Neuronal stem cell (in vitro differentiated cells): ENCODE measurements around the gene MDN1.

Experiments used
- DNase-seq: peaks from one replicate; pipeline ENCODE4 v3.0.0-alpha.2; 2013; ENCODE audit warnings: low spot score
- H2AFZ ChIP-seq: one replicate; pipeline ENCODE4 v1.6.1; 2013; ENCODE audit warnings: mild to moderate bottlenecking, low read length, inconsistent platforms
- H2AK5ac ChIP-seq: 2 replicates; pipeline ENCODE4 v1.6.1; 2013; ENCODE audit warnings: low read depth, mild to moderate bottlenecking, inconsistent platforms, low read length, moderate library complexity, mixed read lengths
- H2BK120ac ChIP-seq: 2 replicates; pipeline ENCODE4 v1.6.1; 2013; ENCODE audit warnings: low read depth, mild to moderate bottlenecking, inconsistent platforms, low read length, moderate library complexity, mixed read lengths
- H2BK12ac ChIP-seq: one replicate; pipeline ENCODE4 v1.6.1; 2013; ENCODE audit warnings: low read length, inconsistent platforms
- H2BK15ac ChIP-seq: 2 replicates; pipeline ENCODE4 v1.6.1; 2013; ENCODE audit warnings: mild to moderate bottlenecking, low read length, inconsistent platforms, mixed read lengths
- H2BK5ac ChIP-seq: one replicate; pipeline ENCODE4 v1.6.1; 2013; ENCODE audit warnings: inconsistent platforms, mild to moderate bottlenecking, low read length, moderate library complexity
- H3K14ac ChIP-seq: one replicate; pipeline ENCODE4 v1.6.1; 2013; ENCODE audit warnings: low read length, inconsistent platforms
- H3K18ac ChIP-seq: 2 replicates; pipeline ENCODE4 v1.6.1; 2013; ENCODE audit warnings: low read length, inconsistent platforms
- H3K23ac ChIP-seq: 2 replicates; pipeline ENCODE4 v1.6.1; 2013; ENCODE audit warnings: low read depth, mild to moderate bottlenecking, mixed read lengths, low read length, inconsistent platforms; ENCODE audit not compliant: poor library complexity
- H3K27ac ChIP-seq: replicated peaks from 3 replicates; pipeline ENCODE4 v1.5.1; 2013; ENCODE audit warnings: low read length, inconsistent platforms
- H3K27me3 ChIP-seq, 3 experiments: 2 replicates each; pipeline ENCODE4 v1.6.1; 2013; ENCODE audit warnings: low read length in 3 of 3, mild to moderate bottlenecking in 2 of 3, inconsistent platforms in 1 of 3, low read depth in 1 of 3, mixed read lengths in 1 of 3, moderate library complexity in 1 of 3; ENCODE audit not compliant: control insufficient read depth in 3 of 3, insufficient read depth in 3 of 3
- H3K36me3 ChIP-seq, 2 donors: replicated peaks in 1 of 2; 2 replicates each; pipeline ENCODE4 v1.6.1; 2013; ENCODE audit warnings: low read length in 2 of 2; ENCODE audit not compliant: control insufficient read depth in 2 of 2, insufficient read depth in 2 of 2
- H3K4ac ChIP-seq: 2 replicates; pipeline ENCODE4 v1.6.1; 2013; ENCODE audit warnings: inconsistent platforms, mild to moderate bottlenecking, low read length, moderate library complexity
- H3K4me1 ChIP-seq, 2 donors: 1 replicate in 1 of 2; 2 replicates in 1 of 2; pipeline ENCODE4 v1.6.1; 2013; ENCODE audit warnings: low read length in 2 of 2, low read depth in 1 of 2; ENCODE audit not compliant: control insufficient read depth in 2 of 2, insufficient read depth in 1 of 2
- H3K4me2 ChIP-seq: one replicate; pipeline ENCODE4 v1.6.1; 2013; ENCODE audit warnings: mild to moderate bottlenecking, low read length, inconsistent platforms; ENCODE audit not compliant: insufficient read depth, poor library complexity, severe bottlenecking
- H3K4me3 ChIP-seq, 2 donors: 2 replicates each; pipeline ENCODE4 v1.5.1; 2013; ENCODE audit warnings: low read length in 2 of 2, mild to moderate bottlenecking in 2 of 2, inconsistent platforms in 1 of 2, moderate library complexity in 1 of 2
- H3K79me1 ChIP-seq: one replicate; pipeline ENCODE4 v1.6.1; 2013; ENCODE audit warnings: low read depth, mild to moderate bottlenecking, inconsistent platforms, low read length, moderate library complexity
- H3K9ac ChIP-seq: one replicate; pipeline ENCODE4 v1.6.1; 2013; ENCODE audit warnings: mild to moderate bottlenecking, low read depth, low read length, inconsistent platforms; ENCODE audit not compliant: poor library complexity
- H3K9me3 ChIP-seq, 2 donors: replicated peaks in 1 of 2; 2 replicates each; pipeline versions ENCODE3 to v1.6.1; 2013; ENCODE audit warnings: low read length in 2 of 2, mild to moderate bottlenecking in 2 of 2, inconsistent platforms in 1 of 2, low read depth in 1 of 2, mixed read lengths in 1 of 2, moderate library complexity in 1 of 2; ENCODE audit not compliant: control insufficient read depth in 2 of 2, insufficient read depth in 1 of 2
- H4K8ac ChIP-seq: one replicate; pipeline ENCODE4 v1.6.1; 2013; ENCODE audit warnings: low read depth, mild to moderate bottlenecking, inconsistent platforms, low read length, moderate library complexity
- H4K91ac ChIP-seq: one replicate; pipeline ENCODE4 v1.6.1; 2013; ENCODE audit warnings: low read length, low read depth, mild to moderate bottlenecking, inconsistent platforms; ENCODE audit not compliant: poor library complexity
- WGBS, 2 donors: extraction: QIAGEN DNeasy Blood & Tissue Kit; methylation state at CpG; one replicate each; pipeline ENCODE4 v1.1.7; 2013; ENCODE audit warnings: missing lambda C conversion rate in 2 of 2, mixed read lengths in 1 of 2; ENCODE audit not compliant: insufficient read length in 2 of 2, insufficient replicate concordance in 1 of 2; ENCODE audit errors: extremely low coverage in 2 of 2; 5-methylcytosine and 5-hydroxymethylcytosine counted together

Gene MDN1

GRCh38 chr6:89675949-89676748 is 143.4 kb downstream of the MDN1 start:
- H3K4ac ChIP-seq: no peak overlapping the region
- no peak overlapping the region for H2BK12ac ChIP-seq
- H2BK5ac ChIP-seq: no peak overlapping the region
- H2BK15ac ChIP-seq: no peak overlapping the region
- no peak overlapping the region for H3K4me3 ChIP-seq
- H3K79me1 ChIP-seq: no peaks in the 10 kb centered on the region
- no peak overlapping the region for H3K14ac ChIP-seq
- H2AK5ac ChIP-seq: no peak overlapping the region
- H3K18ac ChIP-seq: no peak overlapping the region
- no peaks in the 10 kb centered on the region for H3K27me3 ChIP-seq
- WGBS, 2 donors: no CpG with 5 or more reads among the region's 7 CpGs
- DNase-seq: no peak
- H3K27ac ChIP-seq: no peak overlapping the region
- H3K36me3 ChIP-seq: peaks cover 58 to 97% of the 10 kb centered on the region in 2 donors
- H4K8ac ChIP-seq: no peak overlapping the region
- no peaks in the 10 kb centered on the region for H3K9me3 ChIP-seq
- no peaks in the 10 kb centered on the region for H3K4me1 ChIP-seq
- H3K23ac ChIP-seq: no peak overlapping the region
- no peak overlapping the region for H3K9ac ChIP-seq
- H4K91ac ChIP-seq: no peak overlapping the region
- no peak overlapping the region for H3K4me2 ChIP-seq
- no peak overlapping the region for H2AFZ ChIP-seq
- H2BK120ac ChIP-seq: no peak overlapping the region

- Histone ChIP-seq H3K4me1 (peaks cover 0 to 3% of the 10 kb centered on the region in 2 donors), H2BK5ac (no peak overlapping the region), H3K27me3 (no peaks in the 10 kb centered on the region), H3K79me1 (no peaks in the 10 kb centered on the region), H3K18ac (no peak overlapping the region), H2AFZ (no peak overlapping the region), H3K4me3 (no peak overlapping the region), H2BK12ac (no peak overlapping the region), H3K36me3 (peaks cover 37 to 93% of the 10 kb centered on the region in 2 donors), H3K23ac (no peak overlapping the region), H2BK120ac (no peak overlapping the region), H3K9ac (no peak overlapping the region), H2AK5ac (no peak overlapping the region), H3K27ac (no peak overlapping the region), H4K91ac (no peak overlapping the region), H3K4me2 (no peak overlapping the region), H3K14ac (no peak overlapping the region), H2BK15ac (no peak overlapping the region), H3K4ac (no peak overlapping the region), H4K8ac (no peak overlapping the region), H3K9me3 (no peaks in the 10 kb centered on the region)
- no CpG with 5 or more reads among the region's 7 CpGs for WGBS, 2 donors
- no peak for DNase-seq
Measured at GRCh38 chr6:89670935-89671565, 148.5 kb downstream of the MDN1 start.

DNA sequence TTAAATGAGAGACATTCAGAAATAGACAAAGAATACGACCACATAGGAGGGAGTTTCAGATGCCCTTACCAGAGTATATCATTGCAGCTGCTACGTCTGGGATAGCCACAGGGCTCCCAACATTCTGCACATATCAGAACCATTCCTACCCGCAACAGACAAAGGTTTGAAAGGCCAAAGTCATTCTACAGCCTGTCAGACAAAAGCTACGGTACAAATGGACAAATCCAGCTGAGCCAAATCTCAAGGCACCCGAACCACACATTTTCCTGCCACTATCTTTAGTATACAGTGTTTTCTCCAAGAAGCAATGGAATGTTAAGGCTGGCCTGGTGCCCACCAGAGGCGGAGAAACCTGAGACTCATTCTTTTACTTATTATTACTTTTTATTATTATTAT is 150.6 kb downstream of the MDN1 start:
- no peak for DNase-seq
- Histone ChIP-seq H3K4me2 (no peak overlapping the region), H2BK12ac (no peak overlapping the region), H3K4me3 (no peak overlapping the region), H2BK120ac (no peak overlapping the region), H2AFZ (no peak overlapping the region), H2AK5ac (no peak overlapping the region), H3K23ac (no peak overlapping the region), H3K14ac (no peak overlapping the region), H3K4me1 (peaks cover 0 to 3% of the 10 kb centered on the region in 2 donors), H3K36me3 (peaks cover 24 to 89% of the 10 kb centered on the region in 2 donors), H4K91ac (no peak overlapping the region), H2BK15ac (no peak overlapping the region), H3K27ac (no peak overlapping the region), H3K9ac (no peak overlapping the region), H3K79me1 (no peaks in the 10 kb centered on the region), H4K8ac (no peak overlapping the region), H3K18ac (no peak overlapping the region), H2BK5ac (no peak overlapping the region), H3K4ac (no peak overlapping the region), H3K27me3 (no peaks in the 10 kb centered on the region), H3K9me3 (no peaks in the 10 kb centered on the region)
- no CpG with 5 or more reads among the region's 6 CpGs for WGBS, 2 donors

DNA sequence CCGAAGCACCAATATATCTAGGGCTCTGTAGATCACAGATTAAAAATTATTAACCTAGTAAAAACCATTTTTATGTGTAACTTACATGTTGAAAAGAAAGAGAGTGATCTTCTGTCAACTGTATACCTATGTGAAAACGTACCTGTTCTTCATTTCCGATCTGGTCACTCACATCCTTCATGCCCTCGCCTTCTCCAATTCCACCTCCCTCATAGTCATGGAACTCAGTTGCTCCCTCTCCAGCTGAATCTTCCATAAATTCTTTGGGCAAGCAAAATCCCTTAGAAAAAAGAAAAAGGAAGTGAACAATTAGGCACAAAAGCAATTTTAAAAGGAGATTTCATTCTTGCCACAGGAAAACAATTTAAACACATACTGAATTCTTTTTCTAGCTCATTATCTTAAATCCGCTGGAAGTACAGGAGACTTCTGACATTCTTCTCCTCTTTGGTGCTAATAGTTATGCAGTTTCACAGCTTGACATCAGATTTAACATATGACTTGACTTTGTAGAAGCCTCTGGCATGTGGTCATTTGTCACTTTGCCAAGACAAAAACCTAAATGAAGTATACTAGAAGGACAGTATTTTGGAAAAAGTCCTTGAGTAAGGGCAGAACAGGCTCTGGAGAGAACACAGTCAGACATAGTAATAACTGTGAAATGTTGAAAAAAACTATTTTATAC is 151.6 kb downstream of the MDN1 start:
- Histone ChIP-seq H3K9me3 (no peaks in the 10 kb centered on the region), H2BK5ac (no peak overlapping the region), H2AK5ac (no peak overlapping the region), H3K27ac (no peak overlapping the region), H3K36me3 (peaks cover 20 to 90% of the 10 kb centered on the region in 2 donors), H3K23ac (no peak overlapping the region), H3K4ac (no peak overlapping the region), H4K91ac (no peak overlapping the region), H3K18ac (no peak overlapping the region), H3K14ac (no peak overlapping the region), H3K4me3 (no peak overlapping the region), H4K8ac (no peak overlapping the region), H3K9ac (no peak overlapping the region), H3K4me2 (no peak overlapping the region), H3K4me1 (peaks cover 0 to 3% of the 10 kb centered on the region in 2 donors), H2BK15ac (no peak overlapping the region), H3K79me1 (no peaks in the 10 kb centered on the region), H2BK120ac (no peak overlapping the region), H3K27me3 (no peaks in the 10 kb centered on the region), H2AFZ (no peak overlapping the region), H2BK12ac (no peak overlapping the region)
- no CpG with 5 or more reads among the region's 5 CpGs for WGBS, 2 donors
- DNase-seq: no peak
